GM18511 (cell line): ENCODE measurements around the gene IP6K1.
A peak's percentile ranks its signal among the peaks of the same experiment; 100 is the strongest.
"Not testable (repeated sequence)": the region's sequence is repeated elsewhere in the genome, so short reads cannot be mapped to it uniquely, and the experiment has no call there.

Source experiments
- ATAC-seq: cut with Tn5 transposase; IDR thresholded peaks from one replicate; pipeline ENCODE4 v1.9.1; 2021; ENCODE audit warnings: mild to moderate bottlenecking, moderate library complexity; ENCODE audit not compliant: unreplicated experiment

The IP6K1 gene

DNA sequence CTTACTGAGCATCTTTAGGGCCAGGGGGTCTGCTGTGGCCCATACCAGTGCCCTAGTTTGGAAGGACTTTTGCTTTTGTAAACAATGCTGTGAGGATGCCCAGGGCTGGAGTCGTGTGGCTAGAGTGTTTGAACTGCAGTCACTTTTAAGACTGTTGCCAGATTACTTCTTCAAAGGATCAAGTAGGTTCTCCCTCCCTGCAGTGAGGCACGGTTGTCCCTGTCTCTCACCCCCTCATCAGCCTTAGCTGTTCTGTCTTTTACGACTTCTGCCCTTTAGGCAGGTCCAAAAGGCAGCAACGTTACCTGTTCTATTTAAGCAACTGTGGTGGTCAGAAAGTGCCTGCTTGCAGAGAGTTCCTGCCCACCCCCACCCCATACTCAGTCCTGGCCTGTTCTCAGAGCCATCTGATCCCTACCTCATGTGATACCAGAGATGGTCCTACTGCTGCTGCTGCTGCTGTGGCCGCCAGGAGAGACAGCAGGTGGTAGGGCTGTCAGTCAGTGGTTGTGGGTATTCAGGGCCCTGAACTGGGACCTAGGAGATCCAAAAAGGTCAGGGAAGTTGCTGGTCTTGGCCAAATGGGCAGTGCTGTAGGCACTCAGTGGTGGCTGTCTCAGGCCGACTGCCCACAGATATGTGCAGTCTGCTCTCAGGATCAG, 91.8 kb downstream of the IP6K1 start:
- not testable (repeated sequence) for ATAC-seq

- ATAC-seq, result not testable (repeated sequence)
These were observed 94.9 kb downstream of the IP6K1 start for GRCh38 chr3:49691481-49691880.

- ATAC-seq, result not testable (repeated sequence)
These were observed 95.5 kb downstream of the IP6K1 start for GRCh38 chr3:49690856-49691255.

DNA sequence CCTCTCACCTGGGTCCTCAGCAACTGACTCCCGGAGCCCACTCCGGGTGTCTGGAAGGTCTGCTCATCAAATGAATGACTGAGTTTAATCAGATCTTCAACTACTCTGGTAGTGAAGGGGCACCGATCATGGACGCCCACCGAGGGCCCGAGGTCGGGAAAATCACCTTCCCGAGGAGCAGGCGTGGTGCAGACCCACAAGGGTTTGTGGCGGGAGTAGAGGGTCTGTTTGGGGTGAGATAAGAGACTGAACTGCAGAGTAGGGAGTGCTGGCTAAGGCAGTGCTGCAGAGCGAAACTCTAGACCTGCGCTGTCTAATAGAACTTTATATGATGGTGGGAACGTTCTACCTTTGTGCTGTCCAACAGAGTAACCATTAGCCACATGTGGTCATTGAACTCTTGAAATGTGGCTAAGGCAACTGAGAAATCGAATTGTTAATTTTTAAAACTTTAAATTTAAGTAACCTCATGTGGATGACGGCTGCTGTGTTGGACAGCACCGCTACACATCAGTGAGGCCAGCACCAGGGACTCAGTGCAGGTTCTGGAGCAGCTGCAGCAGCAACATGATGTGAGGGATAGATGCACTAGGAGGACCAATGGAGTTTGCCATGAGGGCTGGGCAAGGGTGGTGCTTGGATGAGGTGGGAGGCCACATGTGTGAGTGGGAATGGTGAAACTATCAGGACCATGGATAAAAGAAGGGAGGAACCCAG, 96.3 kb downstream of the IP6K1 start:
- ATAC-seq, result not testable (repeated sequence)

DNA sequence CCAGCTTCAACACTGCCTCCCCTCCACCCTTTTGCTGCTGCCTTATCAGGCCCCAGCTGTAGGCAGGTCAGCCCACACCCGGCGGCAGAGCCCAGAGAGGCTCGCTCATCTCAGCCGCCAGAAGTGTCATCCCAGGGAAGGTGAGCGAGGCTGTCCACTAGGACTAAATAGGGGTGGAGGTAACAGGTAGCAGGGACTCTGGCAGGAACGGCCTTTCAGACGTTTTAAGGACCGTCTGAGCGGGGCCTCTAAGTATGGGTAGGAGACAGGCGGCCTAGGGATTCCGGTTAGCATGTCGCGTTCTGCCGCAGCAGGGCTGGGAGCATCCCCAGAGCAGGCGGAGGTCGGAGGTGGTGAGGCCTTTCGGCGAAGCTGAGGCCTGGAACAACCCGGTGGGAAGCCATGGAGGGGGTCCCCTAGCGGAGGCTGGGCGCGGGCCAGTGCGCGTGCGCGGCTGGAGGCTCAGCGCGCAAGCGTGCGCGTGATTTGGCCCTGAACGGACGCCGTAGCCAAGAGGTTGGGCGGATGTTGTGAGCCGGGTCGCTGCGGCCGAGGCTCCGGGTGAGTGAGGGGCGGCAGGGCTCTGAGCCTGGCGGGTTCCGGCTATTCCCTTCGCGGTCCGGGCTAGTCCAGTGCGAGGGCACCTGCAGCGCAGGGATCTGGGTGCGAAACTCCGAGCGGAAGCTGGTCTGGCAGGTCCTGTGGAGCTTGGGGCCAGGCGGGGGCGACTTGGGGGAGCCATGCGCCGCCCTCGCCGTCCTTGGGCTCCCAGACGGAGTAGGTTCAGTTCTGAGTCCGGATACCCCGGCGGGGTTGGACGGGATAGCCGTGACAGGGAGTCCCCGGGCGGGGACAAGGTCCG, 97.1 kb downstream of the IP6K1 start, which contains the start of the genes MST1 and RNF123:
TSS of gene MST1 (minus strand) at position 429 of the 862 bp plus-strand sequence. CDS start 783 bp downstream, outside the sequence.
TSS of gene RNF123 (plus strand) at position 512 of the 862 bp plus-strand sequence. CDS start 1,609 bp downstream, outside the sequence.
- peak; percentile 62 for ATAC-seq

DNA sequence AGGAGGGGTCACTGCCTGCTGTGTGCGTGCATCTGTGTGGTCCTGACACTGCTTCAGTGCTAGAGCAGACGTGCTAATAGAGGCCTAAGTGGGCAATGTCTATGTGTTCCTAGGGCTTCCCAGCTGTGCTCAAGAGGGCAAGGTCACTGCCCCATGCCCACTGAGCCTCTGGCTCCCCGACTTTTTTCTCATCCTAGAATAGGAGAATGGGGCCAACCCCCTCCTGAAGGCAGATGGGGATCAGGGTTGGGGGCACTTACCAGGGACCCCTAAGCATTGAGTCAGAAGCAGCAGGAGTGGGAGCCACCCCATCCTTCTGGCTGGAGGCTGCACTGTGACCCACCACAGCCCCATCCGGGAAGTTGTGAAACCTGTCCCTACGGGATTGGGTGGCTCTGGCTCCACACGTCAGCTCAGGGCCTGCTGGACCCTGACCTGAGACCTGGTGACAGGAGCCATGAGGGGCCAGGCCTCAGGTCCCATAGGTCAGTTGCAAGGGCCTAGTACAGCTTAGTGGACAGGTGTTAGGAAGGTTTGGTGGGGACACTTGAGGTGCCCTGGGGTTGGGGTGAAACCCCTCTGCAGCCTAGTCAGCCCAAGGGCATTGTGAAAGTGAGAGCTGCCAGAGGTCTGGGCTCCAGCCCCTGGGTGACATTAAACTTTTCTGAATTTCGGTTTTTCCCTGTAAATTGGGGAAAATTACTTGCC, 97.8 kb downstream of the IP6K1 start:
- ATAC-seq, result peak; percentile 13

DNA sequence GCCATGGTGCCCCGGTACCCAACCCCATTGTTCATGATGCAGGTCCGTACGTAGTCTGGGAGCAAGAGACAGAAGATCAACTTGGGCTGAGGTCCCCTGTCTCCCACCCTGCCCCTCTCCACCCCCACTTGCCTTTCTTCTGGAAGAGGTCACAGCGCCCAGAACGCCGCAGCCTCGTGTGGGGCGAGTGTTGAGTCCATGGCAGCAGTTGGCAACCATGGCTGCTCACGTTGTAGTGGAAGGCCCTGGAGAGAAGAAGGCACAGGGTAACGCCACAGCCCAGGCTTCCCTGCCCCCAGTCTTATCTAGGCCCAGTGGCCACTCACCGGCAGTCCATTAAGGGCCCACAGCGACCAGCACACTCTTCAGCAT, 98.9 kb downstream of the IP6K1 start:
- not testable (repeated sequence) for ATAC-seq

DNA sequence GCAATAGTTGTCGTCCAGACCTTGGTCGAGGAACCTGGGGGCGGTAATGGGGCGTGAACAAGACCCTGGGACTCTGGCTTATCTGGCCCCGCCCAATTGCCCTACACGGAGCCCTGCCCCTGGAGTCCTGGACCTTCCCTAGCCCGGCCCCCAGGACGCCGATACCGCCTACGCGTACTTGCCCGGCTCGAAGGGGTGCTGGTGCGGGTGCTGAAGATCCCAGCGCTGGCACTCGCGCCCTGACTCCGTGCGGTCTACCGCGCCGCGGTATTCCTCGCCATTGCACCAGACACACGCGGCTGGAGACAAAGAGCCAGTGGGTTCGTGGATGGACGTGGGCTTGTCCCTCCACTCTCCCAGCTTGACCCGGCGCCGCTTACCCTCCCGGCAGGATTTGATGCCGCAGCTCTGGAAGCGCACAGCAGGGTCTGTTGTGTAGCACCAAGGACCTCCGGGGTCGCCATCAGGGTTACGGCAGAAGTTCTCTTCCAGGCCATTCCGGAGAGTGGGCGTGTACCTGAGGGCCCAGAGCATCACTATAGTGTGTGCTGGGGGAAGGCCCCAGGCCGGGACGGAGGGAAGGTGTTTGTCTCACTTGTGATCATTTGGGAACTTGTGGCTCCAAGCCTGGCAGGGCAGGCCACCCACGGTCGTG, 99.4 kb downstream of the IP6K1 start:
- not testable (repeated sequence) for ATAC-seq

DNA sequence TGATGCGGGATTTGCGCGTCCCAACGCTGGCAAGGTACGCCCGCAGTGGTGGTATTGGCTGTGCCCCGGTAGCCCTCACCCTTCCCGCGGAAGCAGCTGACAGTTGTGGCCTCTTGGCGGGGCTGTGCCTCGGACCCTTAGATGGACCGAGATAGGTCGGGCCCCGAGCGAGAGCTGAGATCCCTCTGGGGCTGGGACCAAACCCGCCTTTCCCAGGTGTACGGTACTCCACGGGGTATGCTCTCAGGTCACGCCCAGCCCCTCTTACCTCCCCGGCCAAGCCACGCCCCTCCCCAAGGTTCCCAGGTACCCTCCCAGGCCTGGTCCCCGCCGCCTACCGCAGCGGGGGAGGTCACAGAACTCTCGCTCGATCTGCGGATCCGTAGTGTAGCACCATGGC, 100.0 kb downstream of the IP6K1 start:
- not testable (repeated sequence) for ATAC-seq

DNA sequence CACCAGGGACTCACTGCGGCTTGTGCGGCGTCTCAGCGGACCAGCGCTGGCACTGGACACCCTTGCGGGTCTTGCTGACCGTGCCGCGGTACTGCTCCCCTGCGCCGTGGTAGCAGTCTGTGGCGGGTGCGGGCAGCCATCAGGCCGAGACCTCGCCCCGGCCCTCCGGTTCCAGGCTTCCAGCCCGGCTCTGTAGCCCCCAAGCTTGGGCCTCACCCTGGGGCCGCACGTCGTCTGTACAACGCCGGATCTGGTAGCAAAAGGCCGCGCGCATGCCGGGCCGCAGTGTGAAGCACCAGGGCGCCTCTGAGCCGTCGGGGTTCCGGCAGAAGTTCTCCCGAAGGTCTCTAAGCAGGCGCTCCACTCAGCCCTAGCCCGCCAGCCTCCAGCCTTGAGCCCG, 100.5 kb downstream of the IP6K1 start:
- not testable (repeated sequence) for ATAC-seq

GRCh38 chr3:49685103-49685502, 101.2 kb downstream of the IP6K1 start:
- not testable (repeated sequence) for ATAC-seq

- not testable (repeated sequence) for ATAC-seq
These were observed 101.9 kb downstream of the IP6K1 start for GRCh38 chr3:49684453-49684852.

DNA sequence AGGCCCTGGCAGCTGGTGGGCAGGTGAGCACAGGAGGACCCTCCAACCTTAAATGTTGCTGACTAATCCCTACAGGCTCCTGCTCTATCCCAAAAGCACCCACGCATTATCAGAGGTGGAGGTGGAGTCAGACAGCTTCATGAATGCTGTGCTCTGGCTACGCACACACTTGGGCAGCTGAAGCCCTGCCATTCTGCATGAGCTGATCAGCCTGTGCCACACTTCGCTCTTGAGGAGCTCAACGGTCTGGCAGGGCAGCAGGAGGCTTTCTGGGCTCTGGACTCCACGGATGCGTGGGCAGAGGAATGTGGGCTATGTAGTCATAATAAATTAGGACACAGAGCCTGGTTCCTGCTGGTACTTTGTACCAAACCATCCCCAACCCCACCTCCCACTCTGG, 103.2 kb downstream of the IP6K1 start:
- ATAC-seq, result no peak

- no peak for ATAC-seq
These were observed 104.8 kb downstream of the IP6K1 start for GRCh38 chr3:49681543-49681942.

DNA sequence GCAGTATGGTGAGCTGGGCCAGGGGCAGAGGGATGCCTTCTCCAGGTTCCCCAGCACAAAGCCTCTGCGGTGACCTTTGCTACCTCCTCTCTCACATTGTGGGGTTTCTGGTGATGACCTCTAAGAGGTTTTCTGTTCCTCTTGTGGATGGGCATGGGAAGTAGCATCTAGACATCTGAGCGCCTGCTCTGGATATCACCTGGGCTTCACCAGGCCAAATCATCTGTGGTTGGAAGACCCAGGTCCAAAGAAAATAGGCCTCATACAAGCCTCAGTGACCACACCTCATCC, 105.2 kb downstream of the IP6K1 start:
- ATAC-seq, result no peak

- ATAC-seq, result no peak
These were observed 105.7 kb downstream of the IP6K1 start for GRCh38 chr3:49680493-49681231.

- no peak for ATAC-seq
These were observed 110.4 kb downstream of the IP6K1 start for GRCh38 chr3:49675912-49676311.

DNA sequence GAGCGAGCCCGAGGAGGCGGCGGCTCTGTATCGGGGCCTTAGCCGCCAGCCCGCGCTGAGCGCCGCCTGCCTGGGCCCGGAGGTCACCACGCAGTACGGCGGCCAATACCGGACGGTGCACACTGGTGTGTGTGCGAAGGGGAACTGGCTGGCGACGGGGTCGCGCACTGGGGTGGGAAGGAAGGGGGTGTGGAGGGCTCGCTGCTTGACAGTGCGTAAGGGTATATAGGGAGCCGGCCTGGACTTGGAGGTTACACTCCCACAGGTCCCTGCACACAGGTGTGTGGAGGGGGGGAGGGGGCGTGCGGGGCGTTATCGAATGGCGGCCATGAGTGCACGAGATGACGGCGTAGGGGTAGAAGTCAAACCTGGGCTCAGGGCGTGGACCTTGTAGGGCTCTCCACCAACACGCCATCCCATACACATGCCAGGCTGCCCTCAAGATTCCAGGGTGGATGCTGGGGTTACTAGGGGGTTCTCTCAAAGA, 111.8 kb downstream of the IP6K1 start:
- peak; percentile 28 for ATAC-seq
